ENCODE results near the gene PSD2.

GRCh38 chr5:139787257-139787567 is 8.4 kb upstream of the PSD2 start:
- TF ChIP-seq EZH2 (IDR thresholded peaks at IDR 0.05; ENCODE audit: insufficient read depth, poor library complexity, severe bottlenecking) (no peak), EZH2phosphoT487 (IDR thresholded peaks at IDR 0.05; ENCODE audit: insufficient read depth, low read depth) (no peak)

All from GM23248 (cell line).